CD4-positive, alpha-beta T cell (primary cell): Measurements from ENCODE around the gene SBNO2. TPM values are rescaled to one million over a fixed set of nuclear protein-coding genes. Genes with fewer than 3 reads are reported as not detected.

ENCODE experiments used
- ATAC-seq: fragments of 200-7000 bp; cut with Tn5 transposase; one replicate; pipeline ENCODE4 v1.10.0; 2022; ENCODE audit warnings: mild to moderate bottlenecking; ENCODE audit not compliant: poor library complexity
- CTCF ChIA-PET: fragments of 350-600 bp; sonication (Branson Sonifier 250); formaldehyde crosslinking; loops from one replicate; lab custom pipeline; 2021; ENCODE audit warnings: antibody characterized with exemption, inconsistent platforms; lab: Charles Lee
- POLR2A ChIA-PET: fragments of 350-600 bp; sonication (Branson Sonifier 250); formaldehyde crosslinking; loops from one replicate; lab custom pipeline; 2021; ENCODE audit warnings: antibody characterized with exemption, inconsistent platforms; lab: Charles Lee
- DNase-seq, 14 experiments: peaks; one replicate each; pipeline ENCODE4 v3.0.0-alpha.2; 2013 to 2020; ENCODE audit warnings: mixed read lengths in 2 of 14
- H3K27ac ChIP-seq, 2 donors: one replicate each; pipeline versions ENCODE4 v1.5.1 to v1.7.0; 2013; ENCODE audit warnings: low read length in 2 of 2, low read depth in 1 of 2, mild to moderate bottlenecking in 1 of 2
- H3K27me3 ChIP-seq, 2 experiments: 1 replicate in 1 of 2; 2 replicates in 1 of 2; pipeline versions ENCODE4 v1.6.1 to v1.7.0; 2013; ENCODE audit warnings: low read length in 2 of 2, control low read depth in 1 of 2, mild to moderate bottlenecking in 1 of 2, moderate library complexity in 1 of 2; ENCODE audit not compliant: insufficient read depth in 2 of 2, control insufficient read depth in 1 of 2
- H3K36me3 ChIP-seq: one replicate; pipeline ENCODE4 v1.6.1; 2013; ENCODE audit warnings: low read length, control low read depth; ENCODE audit not compliant: insufficient read depth
- H3K4me1 ChIP-seq: one replicate; pipeline ENCODE4 v1.6.1; 2013; ENCODE audit warnings: low read length, control low read depth; ENCODE audit not compliant: insufficient read depth
- H3K4me3 ChIP-seq: one replicate; pipeline ENCODE4 v1.5.1; 2013; ENCODE audit warnings: mild to moderate bottlenecking, low read length, moderate library complexity
- H3K9me3 ChIP-seq, 2 experiments: 1 replicate in 1 of 2; 2 replicates in 1 of 2; pipeline versions ENCODE4 v1.6.1 to v1.7.0; 2013; ENCODE audit warnings: low read length in 2 of 2, mild to moderate bottlenecking in 2 of 2, control low read depth in 1 of 2, moderate library complexity in 1 of 2; ENCODE audit not compliant: control insufficient read depth in 1 of 2, insufficient read depth in 1 of 2
- H3K27ac Mint-ChIP-seq: one replicate; pipeline ENCODE4 v1.8.0; 2020; ENCODE audit warnings: mixed read lengths
- H3K27me3 Mint-ChIP-seq: one replicate; pipeline ENCODE4 v1.8.0; 2021; ENCODE audit warnings: mixed read lengths
- H3K36me3 Mint-ChIP-seq: one replicate; pipeline ENCODE4 v1.8.0; 2021; ENCODE audit warnings: low read depth, mixed read lengths
- H3K4me1 Mint-ChIP-seq: one replicate; pipeline ENCODE4 v1.8.0; 2021; ENCODE audit warnings: low read depth, mixed read lengths
- H3K4me3 Mint-ChIP-seq: one replicate; pipeline ENCODE4 v1.8.0; 2020; ENCODE audit warnings: mild to moderate bottlenecking, mixed read lengths
- H3K9me3 Mint-ChIP-seq: one replicate; pipeline ENCODE4 v1.8.0; 2020; ENCODE audit warnings: mixed read lengths
- intact Hi-C, 2 experiments: fragments of 100-400 bp; cut with DNase I in 1 of 2; cut with micrococcal nuclease in 1 of 2; formaldehyde crosslinking; loops; one replicate each; pipeline versions ENCODE4 v1.15.1 to v1.9.0; 2023 to 2025; cut with DNase I, micrococcal nuclease
- total RNA-seq, 174 experiments: library from RNA in 2 of 174; stranded (reverse) in 2 of 174; gene quantifications; one replicate each; pipeline ENCODE4 v1.2.3 and lab custom pipeline; 2021 to 2026
- TF ChIP-seq, protein P1 (sequence below): fragments of 200-600 bp; IDR thresholded peaks from one replicate; pipeline ENCODE4 v1.8.0; 2022; ENCODE audit warnings: antibody characterized with exemption, mild to moderate bottlenecking

Gene SBNO2
- total RNA-seq, 2 experiments from 2014 or later, result 126 to 137 TPM

DNA sequence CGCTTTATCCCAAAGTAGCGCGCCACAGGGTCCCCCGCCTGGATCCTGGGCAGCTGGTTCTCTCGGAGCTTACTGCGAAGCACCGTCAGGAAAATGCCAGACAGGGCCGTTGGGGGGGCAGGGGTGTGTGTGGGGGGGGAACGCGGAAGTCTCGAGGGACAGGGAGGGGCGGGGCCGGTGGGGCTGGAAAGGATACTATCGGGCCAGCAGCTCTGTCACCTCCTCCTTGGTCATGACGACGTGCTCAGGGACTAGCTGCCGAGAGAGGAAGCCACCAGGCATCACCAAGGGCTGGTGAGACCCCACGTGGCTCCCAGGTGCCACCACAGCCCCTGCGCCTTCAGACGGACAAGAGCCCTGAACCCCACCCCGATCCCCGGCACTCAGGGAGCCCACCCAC lies 84.2 kb downstream of the SBNO2 start:
- H3K9me3 ChIP-seq, result no peaks in the 10 kb centered on the region
- ChIA-PET POLR2A (interaction anchor here (0.6 to 19.1 kb wide), 9 partner anchors 13 to 558 kb away, joined by 3 to 1253 read pairs (median 53); partner anchors contain the start of genes ABCA7, ARHGAP45, CDC34 and CNN2), CTCF (interaction anchor here (1.1 to 6.5 kb wide), 2 partner anchors 16 to 25 kb away, joined by 3 to 42 read pairs; no protein-coding TSS in a partner anchor)
- peaks cover 62% of the 10 kb centered on the region for H3K36me3 Mint-ChIP-seq
- H3K27me3 ChIP-seq, result no peaks in the 10 kb centered on the region
- ATAC-seq (no peak), DNase-seq (peak in 2 of 14 experiments; percentile 32 to 72)
- intact Hi-C loops, result no loop called here
- peaks cover 77% of the 10 kb centered on the region for H3K4me1 ChIP-seq
- H3K36me3 ChIP-seq, result peaks cover 75% of the 10 kb centered on the region
- H3K4me3 Mint-ChIP-seq, result peak overlapping the region; percentile 30
- H3K9me3 Mint-ChIP-seq, result no peaks in the 10 kb centered on the region
- H3K27me3 Mint-ChIP-seq, result no peaks in the 10 kb centered on the region
- TF ChIP-seq, protein P1, sequence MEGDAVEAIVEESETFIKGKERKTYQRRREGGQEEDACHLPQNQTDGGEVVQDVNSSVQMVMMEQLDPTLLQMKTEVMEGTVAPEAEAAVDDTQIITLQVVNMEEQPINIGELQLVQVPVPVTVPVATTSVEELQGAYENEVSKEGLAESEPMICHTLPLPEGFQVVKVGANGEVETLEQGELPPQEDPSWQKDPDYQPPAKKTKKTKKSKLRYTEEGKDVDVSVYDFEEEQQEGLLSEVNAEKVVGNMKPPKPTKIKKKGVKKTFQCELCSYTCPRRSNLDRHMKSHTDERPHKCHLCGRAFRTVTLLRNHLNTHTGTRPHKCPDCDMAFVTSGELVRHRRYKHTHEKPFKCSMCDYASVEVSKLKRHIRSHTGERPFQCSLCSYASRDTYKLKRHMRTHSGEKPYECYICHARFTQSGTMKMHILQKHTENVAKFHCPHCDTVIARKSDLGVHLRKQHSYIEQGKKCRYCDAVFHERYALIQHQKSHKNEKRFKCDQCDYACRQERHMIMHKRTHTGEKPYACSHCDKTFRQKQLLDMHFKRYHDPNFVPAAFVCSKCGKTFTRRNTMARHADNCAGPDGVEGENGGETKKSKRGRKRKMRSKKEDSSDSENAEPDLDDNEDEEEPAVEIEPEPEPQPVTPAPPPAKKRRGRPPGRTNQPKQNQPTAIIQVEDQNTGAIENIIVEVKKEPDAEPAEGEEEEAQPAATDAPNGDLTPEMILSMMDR, result no peak
- H3K27ac ChIP-seq, result no peak overlapping the region
- H3K4me3 ChIP-seq, result no peak overlapping the region
- H3K27ac Mint-ChIP-seq, result peak overlapping the region; percentile 82
- H3K4me1 Mint-ChIP-seq, result peaks cover 30% of the 10 kb centered on the region

DNA sequence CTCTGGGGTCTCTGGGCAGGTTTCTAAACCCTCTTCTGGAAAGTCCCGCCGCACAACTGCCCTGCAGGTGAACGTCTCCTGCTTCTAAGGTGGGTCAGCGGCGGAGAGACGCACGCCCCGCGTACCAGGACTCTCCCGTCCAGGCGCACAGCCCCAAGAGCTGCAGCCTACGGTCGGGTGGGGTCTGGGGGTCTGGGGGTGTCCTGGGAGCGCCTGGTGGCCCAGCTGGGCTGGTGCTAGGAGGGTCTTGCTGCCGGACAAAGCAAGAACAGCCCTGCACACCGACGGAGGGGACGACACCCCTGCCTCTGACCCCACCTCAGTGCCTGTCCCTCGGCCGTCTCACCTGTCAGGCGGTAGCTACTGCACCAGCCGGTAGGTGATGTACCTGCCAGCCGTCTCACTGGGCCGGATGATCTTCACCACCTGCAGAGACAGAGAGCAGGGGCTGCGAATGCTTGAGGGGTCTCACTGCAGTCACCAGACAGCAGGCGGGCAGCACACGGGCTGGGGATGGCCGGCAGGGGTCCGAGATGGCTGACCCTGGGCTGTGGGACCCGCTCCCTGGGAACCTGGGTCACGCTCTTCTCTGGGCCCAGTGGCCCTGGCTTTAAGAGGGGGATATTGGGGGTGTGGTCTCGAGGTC lies 84.8 kb downstream of the SBNO2 start:
- Histone ChIP-seq H3K4me1 (peaks cover 75% of the 10 kb centered on the region), H3K36me3 (peaks cover 80% of the 10 kb centered on the region), H3K4me3 (no peak overlapping the region), H3K9me3 (no peaks in the 10 kb centered on the region), H3K27ac (peak overlapping the region in 1 of 2 donors; percentile 2), H3K27me3 (no peaks in the 10 kb centered on the region)
- ATAC-seq, result no peak
- no peaks in the 10 kb centered on the region for H3K9me3 Mint-ChIP-seq
- H3K36me3 Mint-ChIP-seq, result peaks cover 63% of the 10 kb centered on the region
- peak overlapping the region; percentile 34 for H3K4me3 Mint-ChIP-seq
- POLR2A ChIA-PET, result interaction anchor here (0.6 to 19.1 kb wide), 15 partner anchors 9 to 558 kb away, joined by 3 to 1253 read pairs (median 10); partner anchors contain the start of genes ABCA7, ARHGAP45, CDC34 and CNN2
- DNase-seq, result peak in 1 of 14 experiments; percentile 41
- no peaks in the 10 kb centered on the region for H3K27me3 Mint-ChIP-seq
- CTCF ChIA-PET, result interaction anchor here (1.1 to 6.5 kb wide), 3 partner anchors 13 to 24 kb away, joined by 3 to 42 read pairs (median 8); no protein-coding TSS in a partner anchor
- intact Hi-C loops, result no loop called here
- peaks cover 35% of the 10 kb centered on the region for H3K4me1 Mint-ChIP-seq
- H3K27ac Mint-ChIP-seq, result peak overlapping the region; percentile 82
- TF ChIP-seq, protein P1, result no peak

GRCh38 chr19:1088416-1089010 lies 85.6 kb downstream of the SBNO2 start:
- Mint-ChIP-seq H3K4me1 (peaks cover 31% of the 10 kb centered on the region), H3K27ac (peak overlapping the region; percentile 82), H3K4me3 (peak overlapping the region; percentile 71), H3K36me3 (peaks cover 67% of the 10 kb centered on the region), H3K9me3 (no peaks in the 10 kb centered on the region), H3K27me3 (no peaks in the 10 kb centered on the region)
- H3K4me3 ChIP-seq, result no peak overlapping the region
- TF ChIP-seq, protein P1, result no peak
- H3K4me1 ChIP-seq, result peaks cover 75% of the 10 kb centered on the region
- H3K27me3 ChIP-seq, result no peaks in the 10 kb centered on the region
- peak in 4 of 14 experiments; percentile 42 to 58 (median 52) for DNase-seq
- no peaks in the 10 kb centered on the region for H3K9me3 ChIP-seq
- peak overlapping the region; percentile 59 to 68 for H3K27ac ChIP-seq
- ATAC-seq, result peak; percentile 28
- POLR2A ChIA-PET, result interaction anchor here (0.6 to 19.1 kb wide), 22 partner anchors 8 to 1964 kb away, joined by 3 to 1253 read pairs (median 8); partner anchors contain the start of genes ABCA7, ARHGAP45, CNN2 and FAM174C
- H3K36me3 ChIP-seq, result peaks cover 87% of the 10 kb centered on the region
- intact Hi-C loops, result no loop called here
- CTCF ChIA-PET, result interaction anchor here (0.9 to 6.5 kb wide), 8 partner anchors 9 to 58 kb away, joined by 3 to 42 read pairs (median 6); partner anchors contain the start of genes ABCA7 and ARHGAP45
